Esophagus squamous epithelium (tissue), 5 donors: ENCODE results near the gene PRKACA. TPM values are rescaled to one million over a fixed set of nuclear protein-coding genes. Genes with fewer than 3 reads are reported as not detected.

ENCODE experiments used
- DNase-seq: peaks from one replicate; lab custom pipeline; 2025; lab: John Stamatoyannopoulos, UW
- H3K27ac ChIP-seq, 4 donors: fragments of 200-600 bp; sonication (generic); one replicate each; pipeline ENCODE4 v1.5.1; 2016 to 2019; ENCODE audit warnings: mild to moderate bottlenecking in 1 of 4
- H3K27me3 ChIP-seq, 4 donors: fragments of 200-600 bp; sonication (generic); 1 replicate in 3 of 4; 2 replicates in 1 of 4; pipeline versions ENCODE4 v1.5.1 to v1.6.0; 2017 to 2021; ENCODE audit warnings: antibody characterized with exemption in 1 of 4
- H3K36me3 ChIP-seq, 3 donors: fragments of 200-600 bp; sonication (generic); one replicate each; pipeline ENCODE4 v1.5.1; 2016 to 2019
- H3K4me1 ChIP-seq, 3 donors: fragments of 200-600 bp; sonication (generic); one replicate each; pipeline ENCODE4 v1.5.1; 2017 to 2019
- H3K4me3 ChIP-seq, 4 donors: fragments of 200-600 bp; sonication (generic); 1 replicate in 3 of 4; 2 replicates in 1 of 4; pipeline ENCODE4 v1.5.1; 2016 to 2019; ENCODE audit warnings: mild to moderate bottlenecking in 2 of 4, moderate library complexity in 1 of 4
- H3K9me3 ChIP-seq, 3 donors: fragments of 200-600 bp; sonication (generic); one replicate each; pipeline ENCODE4 v1.5.1; 2016 to 2019
- POLR2A ChIP-seq, 4 donors: fragments of 450-650 bp; IDR thresholded peaks; one replicate each; pipeline ENCODE4 v1.6.1; 2017; ENCODE audit warnings: antibody characterized with exemption in 4 of 4, mild to moderate bottlenecking in 4 of 4, moderate library complexity in 3 of 4
- WGBS, 2 donors: methylation state at CpG; one replicate each; pipeline ENCODE4 v1.1.5; 2018; 5-methylcytosine and 5-hydroxymethylcytosine counted together
- intact Hi-C: fragments of 100-400 bp; cut with DNase I; formaldehyde crosslinking; loops from one replicate; pipeline ENCODE4 v1.15.0; 2022
- total RNA-seq, 4 donors: library from RNA; depleted of rRNA; stranded (reverse); fragments of >200 nt; gene quantifications; one replicate each; pipeline ENCODE4 v1.1.0, GENCODE V29; 2016
- TF ChIP-seq, protein P1 (sequence below), 6 experiments: fragments of 450-650 bp in 4 of 6; fragments of 200-600 bp in 2 of 6; sonication (generic) in 2 of 6; IDR thresholded peaks; one replicate each; pipeline ENCODE4 v1.5.1; 2016 to 2019; ENCODE audit warnings: antibody characterized with exemption in 6 of 6, mild to moderate bottlenecking in 4 of 6, moderate library complexity in 4 of 6
- donor health status: DM: yes; HTN: yes; CAD: no.

PRKACA gene
- total RNA-seq, 4 donors from 2014 or later: 28.6 to 42.8 (median 37.0) TPM

DNA sequence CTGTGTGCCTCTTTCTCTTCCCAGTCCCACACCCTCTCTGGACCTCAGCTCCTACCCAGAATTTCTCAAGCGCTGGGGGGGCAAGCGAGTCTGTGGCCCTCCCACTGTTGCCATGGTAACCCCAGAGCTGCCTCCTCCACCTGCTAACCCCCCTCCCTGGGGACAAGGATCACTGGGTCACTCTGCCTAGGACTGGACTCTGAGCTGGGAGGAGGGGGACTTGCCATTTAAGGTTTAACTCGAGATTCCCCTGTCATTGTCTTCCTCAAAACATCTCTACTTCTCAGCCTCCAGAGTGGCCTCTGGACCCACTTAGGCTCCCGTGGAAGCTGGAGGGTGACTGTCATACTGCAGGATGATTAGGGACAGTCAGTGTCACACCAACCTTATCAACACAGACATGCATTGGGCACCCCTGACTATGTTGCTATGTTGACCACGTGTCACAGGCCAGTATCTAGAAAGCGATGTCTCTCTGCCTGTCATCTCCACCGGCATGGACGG, 57.9 kb downstream of the PRKACA start:
- Histone ChIP-seq H3K4me1 (peaks cover 8 to 32% (median 12%) of the 10 kb centered on the region in 3 donors), H3K27me3 (peaks cover 0 to 74% (median 6%) of the 10 kb centered on the region in 4 donors), H3K27ac (no peak overlapping the region), H3K4me3 (no peak overlapping the region), H3K36me3 (no peaks in the 10 kb centered on the region), H3K9me3 (no peaks in the 10 kb centered on the region)
- WGBS, 2 donors: 52 to 54% methylated on average over 6 to 8 of the region's 8 CpGs
- TF ChIP-seq, protein P1, sequence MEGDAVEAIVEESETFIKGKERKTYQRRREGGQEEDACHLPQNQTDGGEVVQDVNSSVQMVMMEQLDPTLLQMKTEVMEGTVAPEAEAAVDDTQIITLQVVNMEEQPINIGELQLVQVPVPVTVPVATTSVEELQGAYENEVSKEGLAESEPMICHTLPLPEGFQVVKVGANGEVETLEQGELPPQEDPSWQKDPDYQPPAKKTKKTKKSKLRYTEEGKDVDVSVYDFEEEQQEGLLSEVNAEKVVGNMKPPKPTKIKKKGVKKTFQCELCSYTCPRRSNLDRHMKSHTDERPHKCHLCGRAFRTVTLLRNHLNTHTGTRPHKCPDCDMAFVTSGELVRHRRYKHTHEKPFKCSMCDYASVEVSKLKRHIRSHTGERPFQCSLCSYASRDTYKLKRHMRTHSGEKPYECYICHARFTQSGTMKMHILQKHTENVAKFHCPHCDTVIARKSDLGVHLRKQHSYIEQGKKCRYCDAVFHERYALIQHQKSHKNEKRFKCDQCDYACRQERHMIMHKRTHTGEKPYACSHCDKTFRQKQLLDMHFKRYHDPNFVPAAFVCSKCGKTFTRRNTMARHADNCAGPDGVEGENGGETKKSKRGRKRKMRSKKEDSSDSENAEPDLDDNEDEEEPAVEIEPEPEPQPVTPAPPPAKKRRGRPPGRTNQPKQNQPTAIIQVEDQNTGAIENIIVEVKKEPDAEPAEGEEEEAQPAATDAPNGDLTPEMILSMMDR (IDR thresholded peaks at IDR 0.05): no peak
- no peak for TF ChIP-seq POLR2A (IDR thresholded peaks at IDR 0.05)
- intact Hi-C loops: no loop called here
- DNase-seq: no peak

DNA sequence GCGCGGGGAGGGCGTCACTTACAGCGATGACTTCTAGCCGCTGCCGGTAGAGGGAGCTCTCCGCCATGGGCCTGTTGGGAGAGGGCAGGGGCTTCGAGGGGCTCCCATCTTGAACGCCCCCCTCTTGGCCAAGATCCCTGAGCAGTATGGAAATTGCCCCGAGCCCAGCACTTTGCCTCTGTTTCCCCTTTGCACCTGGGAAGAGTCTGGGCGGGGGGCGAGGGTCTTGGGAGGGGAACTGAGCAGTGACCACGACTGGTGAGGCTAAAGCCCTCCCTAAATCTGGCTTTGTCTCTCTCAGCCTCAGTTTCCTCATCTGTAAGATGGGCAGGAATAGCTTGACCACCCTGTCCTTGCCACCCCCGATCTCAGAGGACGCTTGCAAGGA, 58.5 kb downstream of the PRKACA start:
- TF ChIP-seq, protein P1 (IDR thresholded peaks at IDR 0.05): peak in 5 of 6 experiments; percentile 14 to 55 (median 42)
- TF ChIP-seq POLR2A (IDR thresholded peaks at IDR 0.05): no peak
- Histone ChIP-seq H3K9me3 (no peaks in the 10 kb centered on the region), H3K4me1 (peaks cover 8 to 32% (median 12%) of the 10 kb centered on the region in 3 donors), H3K27me3 (peaks cover 0 to 74% (median 6%) of the 10 kb centered on the region in 4 donors), H3K4me3 (no peak overlapping the region), H3K27ac (no peak overlapping the region), H3K36me3 (no peaks in the 10 kb centered on the region)
- intact Hi-C loops: no loop called here
- no peak for DNase-seq
- WGBS, 2 donors: 21 to 80% methylated on average over 2 to 12 of the region's 15 CpGs

DNA sequence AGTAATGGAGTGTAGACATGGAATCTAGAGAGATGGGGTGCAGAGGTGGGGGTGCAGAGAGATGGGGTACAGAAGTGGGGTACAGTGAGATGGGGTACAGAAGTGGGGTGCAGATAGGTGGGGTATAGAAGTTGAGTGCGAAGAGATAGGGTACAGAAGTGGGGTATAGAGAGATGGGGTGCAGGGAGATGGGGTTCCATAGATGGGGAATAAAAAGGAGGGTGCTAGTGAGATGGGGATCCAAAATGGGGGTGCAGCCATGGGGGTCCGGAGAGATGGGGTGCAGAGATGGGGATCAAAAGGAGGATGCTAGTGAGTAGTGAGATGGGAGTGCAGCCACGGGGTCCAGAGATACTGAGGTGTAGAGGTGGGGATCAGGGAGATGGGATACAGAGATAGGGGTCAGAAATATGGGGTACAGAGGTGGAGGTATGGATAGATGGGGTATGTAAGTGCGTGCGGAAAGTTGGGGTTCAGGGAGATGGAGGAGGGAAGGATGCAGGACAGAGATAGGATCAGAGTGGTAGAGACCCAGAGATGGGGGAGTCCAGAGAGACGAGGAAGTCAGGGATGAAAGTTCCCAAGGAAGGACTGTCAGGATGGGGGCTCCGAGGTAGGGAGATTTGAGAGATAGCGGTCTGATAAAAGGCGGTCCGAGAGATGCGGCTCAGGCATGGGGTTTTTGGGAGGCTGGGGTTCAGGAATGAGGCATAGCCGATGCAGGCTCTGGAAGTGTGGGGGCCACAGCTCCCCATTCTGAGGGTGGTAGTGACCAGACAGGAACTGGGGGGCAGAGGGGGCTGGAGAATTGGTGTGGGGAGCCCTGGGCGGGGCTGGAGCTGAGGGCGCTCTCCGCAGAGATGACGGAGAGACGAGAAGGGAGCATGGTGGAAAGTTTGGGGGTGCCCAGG, 59.1 kb downstream of the PRKACA start:
- Histone ChIP-seq H3K36me3 (no peaks in the 10 kb centered on the region), H3K4me1 (peaks cover 8 to 32% (median 12%) of the 10 kb centered on the region in 3 donors), H3K9me3 (no peaks in the 10 kb centered on the region), H3K27ac (no peak overlapping the region), H3K27me3 (peaks cover 0 to 70% (median 6%) of the 10 kb centered on the region in 4 donors), H3K4me3 (peak overlapping the region in 1 of 4 donors; percentile 64)
- intact Hi-C loops: no loop called here
- 25% methylated on average over 17 of the region's 17 CpGs for WGBS, 2 donors
- DNase-seq: no peak
- no peak for TF ChIP-seq POLR2A (IDR thresholded peaks at IDR 0.05)
- TF ChIP-seq, protein P1 (IDR thresholded peaks at IDR 0.05): no peak

DNA sequence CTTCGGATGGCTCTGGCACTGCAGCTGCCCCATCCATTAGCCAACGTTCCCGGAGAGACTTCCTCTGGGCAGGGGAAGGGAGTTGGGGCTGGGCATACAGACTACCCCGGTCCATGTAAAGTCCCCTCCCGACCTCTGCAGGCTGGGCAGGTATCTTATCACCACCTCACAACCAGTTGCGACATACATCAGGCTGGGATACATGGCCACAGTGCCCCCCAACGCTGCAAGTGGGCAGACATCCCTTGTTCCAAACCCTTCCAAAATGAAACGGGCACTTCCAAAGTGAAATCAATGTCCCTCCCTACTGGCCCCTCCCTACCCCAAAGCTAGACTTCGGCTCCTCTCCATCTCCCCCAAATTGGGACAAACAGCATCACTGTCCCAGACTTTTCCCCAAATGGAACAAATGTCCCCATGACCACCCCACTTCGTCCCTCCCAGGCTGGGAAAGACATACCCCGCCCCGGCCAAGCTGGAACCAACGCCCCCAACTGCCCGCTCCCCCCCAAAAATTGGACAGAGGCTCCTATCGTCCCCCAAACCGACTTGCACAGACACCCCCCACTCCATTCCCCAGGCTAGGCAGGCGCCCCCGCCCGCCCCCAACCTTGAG, 60.7 kb downstream of the PRKACA start:
- TF ChIP-seq, protein P1 (IDR thresholded peaks at IDR 0.05): no peak
- no peak for TF ChIP-seq POLR2A (IDR thresholded peaks at IDR 0.05)
- no peak for DNase-seq
- intact Hi-C loops: no loop called here
- Histone ChIP-seq H3K27ac (peak overlapping the region in 1 of 4 donors; percentile 25), H3K4me1 (peaks cover 8 to 27% (median 9%) of the 10 kb centered on the region in 3 donors), H3K9me3 (no peaks in the 10 kb centered on the region), H3K27me3 (peaks cover 0 to 56% (median 6%) of the 10 kb centered on the region in 4 donors), H3K4me3 (peak overlapping the region in 3 of 4 donors; percentile 25 to 64 (median 42)), H3K36me3 (peaks cover 0 to 7% (median 0%) of the 10 kb centered on the region in 3 donors)
- WGBS, 2 donors: 17 to 45% methylated on average over 7 to 9 of the region's 19 CpGs
